GM19324 (cell line): ENCODE measurements around the gene NUMA1.

Experiments
- ATAC-seq: cut with Tn5 transposase; IDR thresholded peaks from one replicate; pipeline ENCODE4 v1.9.1; 2021; ENCODE audit warnings: mild to moderate bottlenecking, moderate library complexity; ENCODE audit not compliant: unreplicated experiment, low FRiP score

The NUMA1 gene

DNA sequence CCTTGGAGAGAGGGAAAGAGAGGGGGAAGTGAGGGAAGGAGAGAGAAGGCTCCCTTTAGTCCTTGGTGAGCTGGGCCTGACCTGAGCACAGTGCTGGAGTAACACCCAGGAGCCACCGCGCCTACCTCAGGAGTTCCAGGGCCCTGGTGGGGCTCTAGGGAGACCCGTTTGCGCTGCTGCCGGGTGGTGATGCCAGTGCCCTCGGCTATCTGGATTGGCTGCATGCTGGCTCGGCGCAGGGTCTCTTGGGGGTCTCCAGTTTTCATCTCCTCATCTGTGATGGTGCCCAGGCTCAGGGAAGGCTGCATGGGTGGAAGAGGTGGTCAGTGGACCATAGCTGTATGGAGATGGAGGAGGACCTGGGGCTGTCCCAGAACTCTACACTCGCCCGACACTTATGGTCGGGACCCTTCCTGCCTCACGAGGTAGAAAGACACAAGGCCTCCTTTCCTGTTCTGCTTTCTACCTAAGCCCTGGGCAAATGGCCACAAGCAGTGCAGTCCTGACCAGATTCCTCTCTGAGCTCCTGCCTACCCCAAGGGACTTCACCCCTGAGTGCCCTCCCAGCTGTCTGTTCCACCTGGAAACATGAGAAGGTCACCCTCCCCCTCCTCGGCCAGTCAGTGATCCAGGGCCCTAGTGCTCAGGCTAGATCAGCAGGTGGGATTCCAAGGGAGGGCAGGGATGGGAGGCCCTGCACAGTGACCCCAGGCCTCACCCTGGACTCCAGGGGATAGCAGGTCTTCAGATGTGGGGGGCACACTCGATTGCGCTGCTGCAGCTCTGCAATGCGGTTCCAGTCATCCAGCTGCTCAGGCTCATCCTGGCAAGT lies 75.6 kb downstream of the NUMA1 start:
- ATAC-seq: no peak

- ATAC-seq: no peak
These were observed 76.6 kb downstream of the NUMA1 start for GRCh38 chr11:72003776-72004171.

- no peak for ATAC-seq
These were observed 77.2 kb downstream of the NUMA1 start for GRCh38 chr11:72002841-72003775.

DNA sequence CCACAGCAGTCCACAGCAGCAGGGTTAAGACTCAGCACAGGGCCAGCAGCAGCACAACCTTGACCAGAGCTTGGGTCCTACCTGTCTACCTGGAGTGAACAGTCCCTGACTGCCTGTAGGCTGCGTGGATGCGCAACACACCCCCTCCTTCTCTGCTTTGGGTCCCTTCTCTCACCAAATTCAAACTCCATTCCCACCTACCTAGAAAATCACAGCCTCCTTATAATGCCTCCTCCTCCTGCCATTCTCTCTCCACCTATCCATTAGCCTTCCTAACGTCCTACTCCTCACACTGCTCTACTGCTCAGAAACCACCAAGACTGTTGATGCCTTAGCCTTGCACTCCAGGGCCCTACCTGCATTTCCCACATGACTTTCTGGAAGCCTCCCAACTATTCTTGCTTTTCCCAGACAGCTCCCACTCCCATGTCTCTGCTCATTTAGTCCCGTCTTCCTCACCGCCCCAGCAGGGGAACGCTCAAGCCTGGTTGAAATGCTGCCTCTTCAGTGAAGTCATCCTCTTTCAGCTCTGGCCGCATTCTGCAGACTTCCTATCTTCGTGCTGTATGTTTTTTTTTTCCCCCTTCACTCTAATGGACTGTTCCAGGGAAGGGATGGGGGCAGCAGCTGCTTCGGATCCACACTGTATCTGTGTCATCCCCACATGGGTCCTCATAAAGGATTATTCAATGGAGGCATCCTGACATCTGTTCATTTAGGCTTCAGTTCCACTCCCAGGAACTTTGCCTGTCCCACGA lies 78.3 kb downstream of the NUMA1 start:
- ATAC-seq: no peak

- no peak for ATAC-seq
These were observed 79.1 kb downstream of the NUMA1 start for GRCh38 chr11:72001285-72001684.

GRCh38 chr11:72000202-72000867 lies 80.0 kb downstream of the NUMA1 start:
- no peak for ATAC-seq

DNA sequence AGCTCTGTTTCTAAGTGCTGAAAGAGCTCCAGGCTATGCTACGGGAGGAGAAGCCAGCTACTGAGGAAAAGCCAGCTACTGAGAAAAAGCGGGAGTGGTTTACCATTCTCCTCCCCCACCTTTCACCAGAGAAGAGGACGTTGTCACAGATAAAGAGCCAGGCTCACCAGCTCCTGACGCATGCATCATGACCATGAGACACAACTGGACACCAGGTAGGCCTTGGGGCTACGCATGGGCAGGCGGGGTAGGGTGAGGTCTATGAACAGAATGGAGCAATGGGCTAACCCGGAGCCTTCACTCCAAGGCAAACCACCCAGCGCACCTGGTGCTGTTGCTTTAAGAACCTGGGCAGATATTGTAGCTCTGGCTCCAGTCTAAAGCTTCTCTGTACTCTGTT lies 80.5 kb downstream of the NUMA1 start:
- no peak for ATAC-seq

DNA sequence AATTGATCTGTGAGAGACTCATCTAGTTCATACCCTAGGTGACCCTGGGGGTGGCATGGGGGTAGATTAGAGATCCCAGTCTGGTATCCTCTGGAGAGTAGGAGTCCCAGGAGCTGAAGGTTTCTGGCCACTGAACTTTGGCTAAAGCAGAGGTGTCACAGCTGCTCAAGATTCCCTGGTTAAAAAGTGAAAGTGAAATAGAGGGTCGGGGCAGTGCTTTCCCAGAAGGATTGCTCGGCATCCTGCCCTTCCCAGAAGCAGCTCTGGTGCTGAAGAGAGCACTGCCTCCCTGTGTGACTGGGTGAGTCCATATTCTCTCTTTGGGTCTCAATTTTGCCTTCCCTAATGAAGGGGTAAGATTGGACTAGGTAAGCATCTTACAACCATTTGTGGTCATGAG lies 81.0 kb downstream of the NUMA1 start:
- no peak for ATAC-seq

- ATAC-seq: no peak
These were observed 81.6 kb downstream of the NUMA1 start, which contains the start of gene IL18BP for GRCh38 chr11:71998649-71999310. IL18BP (plus strand) TSS chr11:71998909; CDS start chr11:71999985, 1,076 bp downstream.

DNA sequence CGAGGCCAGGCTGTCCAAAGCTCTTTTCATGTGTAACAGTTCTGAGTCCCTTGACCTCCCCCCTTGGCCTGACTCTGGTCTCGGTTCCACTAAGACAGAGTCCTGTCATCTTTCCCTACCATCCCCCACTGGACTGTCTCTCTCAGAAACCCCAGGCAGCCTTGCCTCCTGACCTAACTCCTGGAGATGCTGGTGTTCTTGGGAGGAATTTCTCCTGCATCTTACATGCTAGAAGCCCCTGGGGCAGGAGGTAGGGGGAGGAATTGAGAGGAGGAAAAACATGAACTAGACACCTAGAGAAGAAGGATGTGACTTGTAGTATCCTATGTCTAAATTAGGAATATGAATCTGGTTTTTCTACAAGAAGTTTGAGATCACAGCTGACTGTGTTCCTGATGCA lies 82.3 kb downstream of the NUMA1 start:
- ATAC-seq: no peak

DNA sequence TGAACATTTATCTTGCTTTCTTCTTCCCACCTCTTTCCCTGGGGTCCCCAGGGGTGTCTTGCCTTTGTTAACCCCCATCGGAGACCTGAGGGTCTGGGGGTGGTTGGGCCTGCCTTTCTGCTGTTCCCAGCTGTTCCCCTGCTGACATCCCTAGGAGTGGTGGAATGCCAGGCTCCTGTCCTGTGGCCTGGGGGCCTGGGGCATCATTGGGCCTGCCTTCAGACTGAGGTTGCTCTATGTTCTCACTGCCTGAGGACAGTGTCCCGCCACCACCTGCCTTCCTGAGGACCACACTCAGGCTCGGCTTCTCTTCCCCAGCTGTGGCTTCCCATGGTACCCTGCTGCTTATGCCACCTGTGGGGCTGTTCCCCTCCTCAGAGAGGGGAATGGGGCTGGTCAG lies 82.7 kb downstream of the NUMA1 start:
- ATAC-seq: no peak

GRCh38 chr11:71996946-71997345 lies 83.4 kb downstream of the NUMA1 start:
- no peak for ATAC-seq

- no peak for ATAC-seq
These were observed 83.8 kb downstream of the NUMA1 start for GRCh38 chr11:71996517-71996916.

GRCh38 chr11:71995726-71996291 lies 84.5 kb downstream of the NUMA1 start:
- ATAC-seq: no peak

GRCh38 chr11:71994786-71995185 lies 85.6 kb downstream of the NUMA1 start:
- ATAC-seq: no peak

- no peak for ATAC-seq
These were observed 88.1 kb downstream of the NUMA1 start for GRCh38 chr11:71992136-71992730.

DNA sequence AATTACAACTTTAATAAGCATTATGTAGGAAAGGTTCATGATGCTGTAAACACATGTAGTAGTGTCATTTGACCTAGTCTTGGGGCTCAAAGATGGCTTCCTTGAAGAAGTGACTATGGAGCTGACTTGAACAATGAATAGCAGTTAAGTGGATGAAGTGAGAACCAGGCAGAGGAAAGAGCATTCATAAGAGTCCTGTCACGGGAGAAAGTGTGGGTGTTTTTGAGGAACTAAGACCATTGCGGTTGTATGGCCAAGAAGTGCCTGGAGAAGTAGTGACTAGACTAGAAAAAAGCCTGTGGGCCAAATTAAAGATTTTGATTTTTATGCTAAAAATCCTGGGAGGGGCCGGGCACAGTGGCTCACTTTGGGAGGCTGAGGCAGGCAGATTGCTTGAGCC lies 88.8 kb downstream of the NUMA1 start:
- ATAC-seq: peak; percentile 45

GRCh38 chr11:71990701-71991100 lies 89.6 kb downstream of the NUMA1 start:
- ATAC-seq: no peak

- ATAC-seq: no peak
These were observed 92.3 kb downstream of the NUMA1 start for GRCh38 chr11:71988050-71988449.
